Tibial nerve (tissue), 4 donors: Measurements from ENCODE around the gene TSPO. TPM values are rescaled to one million over a fixed set of nuclear protein-coding genes. Genes with fewer than 3 reads are reported as not detected.

Experiments used
- total RNA-seq, 4 donors: library from RNA; depleted of rRNA; stranded (reverse); fragments of >200 nt; gene quantifications; one replicate each; pipeline ENCODE4 v1.1.0, GENCODE V29; 2016

The TSPO gene
- total RNA-seq, 4 donors from 2014 or later = 399 to 538 (median 485) TPM

Other genes with a start within 250 kb of the TSPO start
- gene PACSIN2, start 136.4 kb upstream of the TSPO start, total RNA-seq = 10 to 100 TPM; 45.9 to 78.2 (median 59.0) TPM
- gene TTLL1, start 62.2 kb upstream of the TSPO start, total RNA-seq = 1 to 10 TPM; 1.6 to 9.8 (median 7.3) TPM
- gene BIK, start 40.8 kb upstream of the TSPO start, total RNA-seq = not detected
- gene MCAT, start 8.2 kb upstream of the TSPO start, total RNA-seq = 10 to 100 TPM; 20.2 to 44.4 (median 31.9) TPM
- 10 to 100 TPM; 38.5 to 50.4 (median 41.9) TPM for gene TTLL12, start 35.6 kb downstream of the TSPO start, total RNA-seq
- 100 to 1,000 TPM in 2 of 4 donors, 10 to 100 TPM in 2; 81.3 to 214 (median 141) TPM for gene SCUBE1, start 191.8 kb downstream of the TSPO start, total RNA-seq